ENCODE data around the gene MAML2. TPM values are rescaled to one million over a fixed set of nuclear protein-coding genes. Genes with fewer than 3 reads are reported as not detected.

MAML2 gene
- total and polyA plus RNA-seq, 4 donors: 3.8 to 41.8 (median 13.7) TPM

- WGBS, 2 donors: 79 to 83% methylated on average over 5 of the region's 5 CpGs
- Histone ChIP-seq H3K9ac (ENCODE audit: insufficient read depth in 1 of 2, low read length in 2 of 2) (no peak overlapping the region), H3K36me3 (ENCODE audit: control insufficient read depth in 4 of 4, insufficient read depth in 4 of 4, low read length in 4 of 4) (no peaks in the 10 kb centered on the region), H3K9me3 (ENCODE audit: control insufficient read depth in 4 of 4, insufficient read depth in 3 of 4, low read length in 3 of 4) (no peaks in the 10 kb centered on the region), H3K27me3 (ENCODE audit: control insufficient read depth in 3 of 3, insufficient read depth in 3 of 3, low read length in 2 of 3) (no peaks in the 10 kb centered on the region), H3K27ac (ENCODE audit: low read depth in 1 of 2, low read length in 1 of 2) (no peak overlapping the region), H3K4me1 (ENCODE audit: control insufficient read depth in 5 of 5, insufficient read depth in 5 of 5, low read length in 5 of 5) (peaks cover 0 to 39% (median 21%) of the 10 kb centered on the region in 5 donors), H3K4me3 (no peak overlapping the region)
- TF ChIP-seq, protein P1, sequence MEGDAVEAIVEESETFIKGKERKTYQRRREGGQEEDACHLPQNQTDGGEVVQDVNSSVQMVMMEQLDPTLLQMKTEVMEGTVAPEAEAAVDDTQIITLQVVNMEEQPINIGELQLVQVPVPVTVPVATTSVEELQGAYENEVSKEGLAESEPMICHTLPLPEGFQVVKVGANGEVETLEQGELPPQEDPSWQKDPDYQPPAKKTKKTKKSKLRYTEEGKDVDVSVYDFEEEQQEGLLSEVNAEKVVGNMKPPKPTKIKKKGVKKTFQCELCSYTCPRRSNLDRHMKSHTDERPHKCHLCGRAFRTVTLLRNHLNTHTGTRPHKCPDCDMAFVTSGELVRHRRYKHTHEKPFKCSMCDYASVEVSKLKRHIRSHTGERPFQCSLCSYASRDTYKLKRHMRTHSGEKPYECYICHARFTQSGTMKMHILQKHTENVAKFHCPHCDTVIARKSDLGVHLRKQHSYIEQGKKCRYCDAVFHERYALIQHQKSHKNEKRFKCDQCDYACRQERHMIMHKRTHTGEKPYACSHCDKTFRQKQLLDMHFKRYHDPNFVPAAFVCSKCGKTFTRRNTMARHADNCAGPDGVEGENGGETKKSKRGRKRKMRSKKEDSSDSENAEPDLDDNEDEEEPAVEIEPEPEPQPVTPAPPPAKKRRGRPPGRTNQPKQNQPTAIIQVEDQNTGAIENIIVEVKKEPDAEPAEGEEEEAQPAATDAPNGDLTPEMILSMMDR (IDR thresholded peaks at IDR 0.05; ENCODE audit: control extremely low read depth, extremely low read depth): no peak
- ATAC-seq (ENCODE audit: insufficient read depth, low FRiP score) (no peak), DNase-seq (no peak)
Observed at GRCh38 chr11:96035031-96035739, 307.8 kb downstream of the MAML2 start.

DNA sequence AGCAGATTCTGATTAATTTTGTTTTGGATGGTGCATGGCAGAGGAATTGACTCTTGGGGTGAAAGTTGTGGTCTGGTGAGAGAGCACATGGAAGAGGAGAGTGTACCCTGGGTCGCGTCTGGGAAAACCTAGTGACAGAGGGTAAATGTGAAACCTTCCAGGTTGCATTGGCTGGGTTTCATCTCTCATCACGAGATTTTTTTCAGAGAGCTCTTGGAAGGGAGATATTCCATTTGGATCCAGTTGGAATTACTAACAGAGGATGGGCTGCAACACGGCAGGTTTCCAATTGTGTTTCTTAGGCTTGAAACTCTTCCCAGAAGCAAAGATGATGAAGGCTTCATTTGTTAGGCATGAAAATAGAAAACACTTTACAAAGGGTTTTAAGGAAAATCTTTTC lies 309.4 kb downstream of the MAML2 start:
- H3K4me3 ChIP-seq: no peak overlapping the region
- H3K9me3 ChIP-seq (ENCODE audit: control insufficient read depth in 4 of 4, insufficient read depth in 3 of 4, low read length in 3 of 4): no peaks in the 10 kb centered on the region
- H3K27ac ChIP-seq (ENCODE audit: low read depth in 1 of 2, low read length in 1 of 2): no peak overlapping the region
- no peak overlapping the region for H3K9ac ChIP-seq (ENCODE audit: insufficient read depth in 1 of 2, low read length in 2 of 2)
- H3K36me3 ChIP-seq (ENCODE audit: control insufficient read depth in 4 of 4, insufficient read depth in 4 of 4, low read length in 4 of 4): no peaks in the 10 kb centered on the region
- no peaks in the 10 kb centered on the region for H3K27me3 ChIP-seq (ENCODE audit: control insufficient read depth in 3 of 3, insufficient read depth in 3 of 3, low read length in 2 of 3)
- TF ChIP-seq, protein P1 (IDR thresholded peaks at IDR 0.05; ENCODE audit: control extremely low read depth, extremely low read depth): no peak
- peaks cover 0 to 39% (median 21%) of the 10 kb centered on the region in 5 donors for H3K4me1 ChIP-seq (ENCODE audit: control insufficient read depth in 5 of 5, insufficient read depth in 5 of 5, low read length in 5 of 5)
- DNase-seq (peak in 2 of 3 donors; percentile 58 to 81), ATAC-seq (ENCODE audit: insufficient read depth, low FRiP score) (no peak)
- WGBS, 2 donors: 86 to 90% methylated on average over 4 of the region's 4 CpGs

DNA sequence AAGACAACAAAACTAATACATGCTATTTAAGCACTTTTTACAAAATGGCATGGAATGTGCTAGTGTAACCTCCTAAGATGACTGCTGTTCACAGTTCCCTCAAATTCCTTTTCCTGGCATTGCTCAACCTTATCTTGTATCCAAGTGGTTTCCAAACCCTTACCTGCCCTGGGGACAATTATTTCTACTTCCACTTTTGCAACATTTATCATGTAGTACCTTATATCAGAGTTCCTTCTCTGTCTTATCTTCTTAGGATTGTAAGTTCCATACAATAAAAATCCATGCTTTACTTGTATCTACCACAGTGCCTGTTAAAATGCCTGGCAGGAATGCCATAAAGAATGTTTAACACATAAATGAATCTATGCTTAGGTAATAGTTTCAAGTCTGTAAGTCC lies 309.9 kb downstream of the MAML2 start:
- H3K4me1 ChIP-seq (ENCODE audit: control insufficient read depth in 5 of 5, insufficient read depth in 5 of 5, low read length in 5 of 5): peaks cover 0 to 39% (median 21%) of the 10 kb centered on the region in 5 donors
- no peaks in the 10 kb centered on the region for H3K9me3 ChIP-seq (ENCODE audit: control insufficient read depth in 4 of 4, insufficient read depth in 3 of 4, low read length in 3 of 4)
- H3K36me3 ChIP-seq (ENCODE audit: control insufficient read depth in 4 of 4, insufficient read depth in 4 of 4, low read length in 4 of 4): no peaks in the 10 kb centered on the region
- no peak overlapping the region for H3K4me3 ChIP-seq
- TF ChIP-seq, protein P1 (IDR thresholded peaks at IDR 0.05; ENCODE audit: control extremely low read depth, extremely low read depth): no peak
- H3K27me3 ChIP-seq (ENCODE audit: control insufficient read depth in 3 of 3, insufficient read depth in 3 of 3, low read length in 2 of 3): no peaks in the 10 kb centered on the region
- no peak overlapping the region for H3K9ac ChIP-seq (ENCODE audit: insufficient read depth in 1 of 2, low read length in 2 of 2)
- DNase-seq: no peak
- H3K27ac ChIP-seq (ENCODE audit: low read depth in 1 of 2, low read length in 1 of 2): no peak overlapping the region
- no peak for ATAC-seq (ENCODE audit: insufficient read depth, low FRiP score)

GRCh38 chr11:96028746-96029145 lies 314.2 kb downstream of the MAML2 start:
- no peaks in the 10 kb centered on the region for H3K36me3 ChIP-seq (ENCODE audit: control insufficient read depth in 4 of 4, insufficient read depth in 4 of 4, low read length in 4 of 4)
- H3K9me3 ChIP-seq (ENCODE audit: control insufficient read depth in 4 of 4, insufficient read depth in 3 of 4, low read length in 3 of 4): no peaks in the 10 kb centered on the region
- no peak for ATAC-seq (ENCODE audit: insufficient read depth, low FRiP score)
- no peak overlapping the region for H3K27ac ChIP-seq (ENCODE audit: low read depth in 1 of 2, low read length in 1 of 2)
- TF ChIP-seq, protein P1 (IDR thresholded peaks at IDR 0.05; ENCODE audit: control extremely low read depth, extremely low read depth): no peak
- no peak overlapping the region for H3K9ac ChIP-seq (ENCODE audit: insufficient read depth in 1 of 2, low read length in 2 of 2)
- DNase-seq: no peak
- no peak overlapping the region for H3K4me3 ChIP-seq
- peaks cover 0 to 11% (median 0%) of the 10 kb centered on the region in 5 donors for H3K4me1 ChIP-seq (ENCODE audit: control insufficient read depth in 5 of 5, insufficient read depth in 5 of 5, low read length in 5 of 5)
- no peaks in the 10 kb centered on the region for H3K27me3 ChIP-seq (ENCODE audit: control insufficient read depth in 3 of 3, insufficient read depth in 3 of 3, low read length in 2 of 3)
